Endothelial cell of hepatic sinusoid (primary cell): ENCODE results near the gene CKAP4.
"Not testable (repeated sequence)": the region's sequence is repeated elsewhere in the genome, so short reads cannot be mapped to it uniquely, and the experiment has no call there.

Experiments used
- in situ Hi-C: cut with HindIII; loops from 2 replicates; pipeline ENCODE4 v1.10.0; 2017; ENCODE audit warnings: low sequenced_read_pairs

Gene CKAP4, protein sequence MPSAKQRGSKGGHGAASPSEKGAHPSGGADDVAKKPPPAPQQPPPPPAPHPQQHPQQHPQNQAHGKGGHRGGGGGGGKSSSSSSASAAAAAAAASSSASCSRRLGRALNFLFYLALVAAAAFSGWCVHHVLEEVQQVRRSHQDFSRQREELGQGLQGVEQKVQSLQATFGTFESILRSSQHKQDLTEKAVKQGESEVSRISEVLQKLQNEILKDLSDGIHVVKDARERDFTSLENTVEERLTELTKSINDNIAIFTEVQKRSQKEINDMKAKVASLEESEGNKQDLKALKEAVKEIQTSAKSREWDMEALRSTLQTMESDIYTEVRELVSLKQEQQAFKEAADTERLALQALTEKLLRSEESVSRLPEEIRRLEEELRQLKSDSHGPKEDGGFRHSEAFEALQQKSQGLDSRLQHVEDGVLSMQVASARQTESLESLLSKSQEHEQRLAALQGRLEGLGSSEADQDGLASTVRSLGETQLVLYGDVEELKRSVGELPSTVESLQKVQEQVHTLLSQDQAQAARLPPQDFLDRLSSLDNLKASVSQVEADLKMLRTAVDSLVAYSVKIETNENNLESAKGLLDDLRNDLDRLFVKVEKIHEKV

DNA sequence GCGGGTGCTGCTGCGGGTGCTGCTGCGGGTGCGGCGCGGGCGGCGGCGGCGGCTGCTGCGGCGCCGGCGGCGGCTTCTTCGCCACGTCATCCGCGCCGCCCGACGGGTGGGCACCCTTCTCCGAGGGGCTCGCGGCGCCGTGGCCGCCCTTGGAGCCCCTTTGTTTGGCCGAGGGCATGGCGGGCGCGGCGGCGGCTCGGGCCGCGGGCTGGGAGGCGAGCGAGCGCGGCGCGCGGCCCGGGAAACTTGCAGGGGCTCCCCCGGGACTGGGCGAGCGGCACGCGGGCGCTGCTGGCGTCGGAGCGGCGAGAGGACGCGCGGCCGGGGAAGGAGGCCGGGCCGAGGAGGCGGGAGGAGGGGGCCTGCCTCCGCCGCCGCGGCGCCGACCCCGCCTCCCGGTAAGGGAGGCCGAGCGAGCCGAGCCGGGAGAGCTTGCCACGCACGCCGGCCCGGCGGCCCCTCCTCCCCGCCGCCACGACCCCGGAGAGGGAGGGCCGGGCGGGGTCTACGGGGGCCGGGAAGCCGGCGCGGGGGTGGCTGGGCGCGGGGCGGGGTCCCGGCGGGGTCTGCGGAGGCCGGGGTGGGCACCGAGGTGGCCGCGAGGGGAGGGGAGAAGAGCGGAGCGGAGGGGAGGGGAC lies at the start of gene CKAP4:
Gene CKAP4, minus strand, starts transcription at position 347 of the 638 bp plus-strand sequence. Its CDS starts 169 bp downstream, at position 178.
- in situ Hi-C loops = no loop called here

DNA sequence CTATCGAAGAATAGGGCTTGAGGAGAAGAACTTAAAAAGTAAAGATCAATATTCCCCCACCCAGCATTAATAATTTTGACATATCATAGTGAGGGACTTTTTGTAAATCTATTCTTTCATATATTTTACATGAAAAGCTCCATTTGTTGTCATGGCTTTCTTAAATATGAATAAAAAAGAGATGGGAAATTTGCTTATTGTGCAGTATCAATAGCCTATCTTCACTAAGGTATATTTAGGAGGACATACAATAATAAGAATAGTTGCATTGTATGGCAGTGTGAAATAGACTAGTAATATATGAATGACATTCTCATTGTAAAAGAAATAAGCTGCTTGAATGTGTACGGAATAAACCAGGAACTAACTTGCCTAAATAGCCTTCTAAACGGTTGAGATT lies 49.3 kb upstream of the CKAP4 start:
- in situ Hi-C loops = no loop called here

DNA sequence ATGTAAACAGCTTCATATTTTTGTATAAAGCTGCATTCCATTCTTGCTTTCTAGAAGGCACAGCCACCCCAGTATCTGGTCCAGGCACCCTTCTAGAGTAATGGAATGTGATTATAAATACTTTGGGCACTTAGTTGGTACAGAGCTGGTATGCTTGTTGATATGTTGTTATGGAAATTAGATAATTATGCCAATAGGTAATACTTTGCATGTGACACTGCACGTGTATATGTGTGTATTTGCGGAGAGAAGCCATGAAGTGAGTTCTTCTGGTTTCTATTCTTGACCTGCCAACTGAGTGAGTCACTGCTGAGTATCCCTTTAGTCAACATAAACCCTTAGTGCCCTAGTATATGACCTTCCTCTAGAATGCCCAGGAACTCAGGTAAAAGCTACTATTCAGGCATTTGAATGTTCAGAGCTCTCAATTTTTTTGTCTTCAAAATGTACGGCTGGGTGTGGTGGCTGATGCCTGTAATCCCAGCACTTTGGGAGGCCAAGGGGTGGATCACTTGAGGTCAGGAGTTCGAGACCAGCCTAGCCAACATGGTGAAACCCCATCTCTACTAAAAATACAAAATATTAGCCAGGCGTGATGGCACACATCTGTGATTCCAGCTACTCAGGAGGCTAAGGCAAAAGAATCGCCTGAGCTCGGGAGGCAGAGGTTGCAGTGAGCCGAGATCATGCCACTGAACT lies 48.5 kb upstream of the CKAP4 start:
- in situ Hi-C loops = no loop called here

DNA sequence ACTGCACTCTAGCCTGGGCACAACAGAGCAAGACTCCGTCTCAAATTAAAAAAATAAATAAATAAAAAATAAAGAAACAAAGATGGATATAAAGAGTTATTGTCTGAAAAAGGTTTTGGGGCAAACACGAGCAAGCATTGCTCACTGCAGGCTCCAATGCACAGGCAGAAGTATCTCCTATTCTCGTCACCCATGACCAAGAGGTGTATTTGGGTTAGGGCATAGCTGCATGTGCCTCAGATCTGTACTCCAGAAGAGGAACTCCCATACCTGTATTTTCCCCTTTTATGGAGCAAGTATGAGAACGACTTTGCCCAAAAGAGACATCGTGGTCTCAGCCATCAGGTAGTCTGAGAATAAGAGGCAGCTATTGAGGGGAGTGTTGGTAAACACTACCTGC lies 44.5 kb upstream of the CKAP4 start:
- in situ Hi-C loops = no loop called here

DNA sequence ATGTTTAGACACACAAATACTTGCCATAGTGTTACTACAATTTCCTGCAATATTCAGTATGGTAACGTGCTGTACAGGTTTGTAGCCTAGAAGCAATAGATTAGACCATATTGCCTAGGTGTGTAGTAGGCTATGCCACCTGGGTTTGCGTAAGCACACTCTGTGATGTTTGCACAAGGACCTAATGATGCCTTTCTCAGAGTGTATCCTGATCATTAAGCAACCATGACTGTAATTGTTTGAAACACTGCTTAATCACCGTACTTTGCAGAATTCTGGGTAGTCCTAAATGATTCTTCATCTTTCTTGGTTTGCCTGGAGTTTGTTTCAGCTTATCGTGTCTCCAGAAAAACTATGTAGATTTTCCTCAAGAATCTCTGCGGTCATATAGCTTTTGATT lies 43.5 kb upstream of the CKAP4 start:
- in situ Hi-C loops = no loop called here

DNA sequence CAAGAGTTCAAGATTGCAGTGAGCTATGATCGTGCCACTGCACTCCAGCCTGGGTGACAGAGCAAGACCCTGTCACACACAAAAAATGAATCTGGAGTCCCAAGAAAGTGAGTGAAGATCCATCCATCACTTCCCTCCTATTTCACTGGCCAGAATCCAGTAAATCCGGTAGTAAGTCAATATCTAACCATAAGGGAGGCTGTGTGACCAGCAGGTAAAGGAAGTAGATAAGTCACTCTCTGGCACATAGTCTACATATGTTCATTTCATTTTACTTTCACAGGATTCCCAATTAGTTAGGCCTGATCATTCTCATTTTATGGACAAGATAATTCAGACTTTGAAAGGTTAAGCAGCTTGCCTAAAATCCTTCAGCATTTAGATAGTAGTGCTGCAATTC lies 42.8 kb upstream of the CKAP4 start:
- in situ Hi-C loops = no loop called here

DNA sequence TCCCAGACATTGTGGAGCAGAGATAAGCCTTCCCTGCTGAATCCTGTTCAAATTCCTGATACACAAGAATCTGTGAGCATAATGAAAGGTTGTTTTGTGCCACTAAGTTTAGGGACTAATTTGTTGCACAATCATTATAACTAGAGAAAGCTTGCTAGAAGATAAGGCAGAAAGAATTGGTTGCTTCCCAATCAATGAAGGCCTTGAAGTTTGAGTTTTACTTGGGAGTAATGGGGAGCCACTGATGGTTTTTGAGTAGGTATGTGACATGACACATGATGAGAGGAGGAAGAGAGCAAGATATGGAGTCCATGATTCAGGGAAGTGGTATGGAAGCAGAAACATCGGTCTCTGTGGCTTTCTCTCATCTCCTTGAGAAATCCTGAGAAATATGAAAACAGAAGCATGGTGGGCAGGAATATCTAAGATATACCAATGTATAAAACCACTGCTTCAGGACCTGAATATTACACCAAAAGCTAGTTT lies 41.4 kb upstream of the CKAP4 start:
- in situ Hi-C loops = no loop called here

DNA sequence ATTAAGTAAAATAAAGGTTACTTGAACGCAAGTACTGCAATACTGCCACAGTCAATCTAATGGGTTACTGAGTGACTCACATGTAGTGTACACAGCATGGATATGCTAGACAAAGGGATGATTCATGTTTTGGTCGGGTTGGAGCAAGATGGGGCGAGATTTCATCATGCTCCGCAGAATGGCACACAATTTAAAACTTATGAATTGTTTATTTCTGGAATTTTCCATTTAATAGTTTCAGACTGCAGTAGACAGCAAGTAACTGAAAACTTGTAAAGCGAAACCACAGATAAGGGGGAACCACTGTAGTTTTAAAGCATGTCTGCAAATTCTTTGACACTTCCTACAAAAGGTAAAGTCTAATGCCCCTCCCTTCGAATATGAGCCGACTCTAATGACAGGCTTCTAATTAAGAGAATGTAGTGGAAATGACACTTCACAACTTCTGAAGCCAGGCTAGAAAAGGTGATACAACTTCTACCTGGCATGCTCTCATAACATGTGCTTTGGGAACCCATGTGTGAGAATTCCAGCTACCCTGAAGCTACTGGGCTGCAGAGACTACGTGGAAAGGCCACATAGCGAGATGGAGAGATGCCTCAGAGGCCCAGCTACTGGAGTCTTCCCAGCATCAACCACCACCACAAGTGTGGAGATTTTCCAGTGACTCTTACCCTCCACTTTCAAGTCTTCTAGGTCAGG lies 40.8 kb upstream of the CKAP4 start:
- in situ Hi-C loops = no loop called here

DNA sequence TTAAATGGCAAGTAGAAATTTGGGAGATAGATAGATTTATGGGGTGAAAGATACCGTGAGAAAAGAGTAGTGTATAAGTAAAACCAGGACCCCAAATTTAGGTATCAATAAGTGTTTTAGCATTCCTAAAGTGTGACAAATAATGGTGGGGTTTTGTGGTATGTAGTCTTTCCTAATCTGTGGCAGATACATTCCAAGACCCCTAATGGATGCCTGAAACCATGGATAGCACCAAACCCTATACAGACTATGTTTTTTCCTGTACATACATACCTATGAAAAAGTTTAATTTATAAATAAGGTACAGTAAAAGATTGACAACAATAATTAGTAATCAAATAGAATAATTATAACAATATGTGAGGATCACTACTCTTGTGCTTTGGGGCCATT lies 40.3 kb upstream of the CKAP4 start:
- in situ Hi-C loops = no loop called here

DNA sequence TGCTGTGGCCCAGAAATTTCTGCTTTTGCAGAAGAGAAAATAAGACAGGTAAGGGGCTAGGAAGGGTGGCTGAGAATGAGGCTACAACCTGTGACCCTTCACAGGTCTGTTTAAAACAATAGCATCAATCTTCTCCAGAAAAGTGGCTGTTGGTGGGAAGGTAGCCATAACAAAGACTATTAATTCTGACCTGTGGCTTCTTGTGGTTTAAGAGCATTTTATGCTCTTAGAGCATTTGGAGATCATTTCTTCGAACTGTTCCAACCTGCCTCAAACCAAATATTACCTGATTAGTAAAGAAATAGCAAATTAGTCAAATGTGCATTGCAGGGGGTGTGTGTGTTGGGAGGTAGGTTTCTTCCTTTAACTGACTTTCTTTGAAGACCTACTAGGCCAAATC lies 39.5 kb upstream of the CKAP4 start:
- in situ Hi-C loops = no loop called here

DNA sequence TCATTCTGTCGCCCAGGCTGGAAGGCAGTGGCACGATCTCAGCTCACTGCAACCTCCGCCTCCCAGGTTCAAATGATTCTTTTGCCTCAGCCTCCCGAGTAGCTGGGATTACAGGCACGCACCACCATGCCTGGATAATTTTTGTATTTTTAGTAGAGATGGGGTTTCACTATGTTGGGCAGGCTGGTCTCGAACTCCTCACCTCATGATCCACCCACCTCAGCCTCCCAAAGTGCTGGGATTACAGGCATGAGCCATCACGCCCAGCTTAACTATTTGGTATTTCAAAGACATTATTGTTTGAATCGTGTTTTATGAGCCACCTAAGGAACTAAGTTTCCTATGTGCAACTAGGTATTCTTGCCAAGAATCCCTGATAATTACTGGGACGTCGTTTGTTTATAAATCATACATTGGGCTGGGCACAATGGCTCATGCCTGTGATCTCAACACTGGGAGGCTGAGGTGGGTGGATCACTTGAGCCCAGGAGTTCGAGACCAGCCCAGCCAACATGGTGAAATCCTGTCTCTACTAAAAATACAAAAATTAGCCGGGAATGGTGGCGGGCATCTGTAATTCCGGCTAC lies 38.8 kb upstream of the CKAP4 start:
- in situ Hi-C loops = not testable (repeated sequence)

DNA sequence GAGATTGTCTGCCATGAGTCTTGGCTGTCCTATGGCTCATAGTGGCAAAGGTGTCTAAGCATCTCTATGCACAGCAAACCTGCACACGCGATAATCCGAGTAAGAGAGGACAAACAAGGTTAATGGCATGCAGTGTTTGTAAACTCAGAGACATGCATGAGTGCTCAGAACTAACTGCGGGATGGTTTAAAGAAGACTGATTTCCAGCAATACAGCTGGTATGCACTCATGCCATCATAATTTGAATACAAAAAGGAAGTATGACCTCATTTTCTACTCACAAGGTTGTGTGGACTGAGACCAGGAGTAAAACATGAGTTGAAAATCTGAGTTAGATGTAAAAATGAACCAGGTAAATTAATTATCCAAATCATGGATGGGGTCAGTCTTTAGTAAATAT lies 38.2 kb upstream of the CKAP4 start:
- in situ Hi-C loops = no loop called here

DNA sequence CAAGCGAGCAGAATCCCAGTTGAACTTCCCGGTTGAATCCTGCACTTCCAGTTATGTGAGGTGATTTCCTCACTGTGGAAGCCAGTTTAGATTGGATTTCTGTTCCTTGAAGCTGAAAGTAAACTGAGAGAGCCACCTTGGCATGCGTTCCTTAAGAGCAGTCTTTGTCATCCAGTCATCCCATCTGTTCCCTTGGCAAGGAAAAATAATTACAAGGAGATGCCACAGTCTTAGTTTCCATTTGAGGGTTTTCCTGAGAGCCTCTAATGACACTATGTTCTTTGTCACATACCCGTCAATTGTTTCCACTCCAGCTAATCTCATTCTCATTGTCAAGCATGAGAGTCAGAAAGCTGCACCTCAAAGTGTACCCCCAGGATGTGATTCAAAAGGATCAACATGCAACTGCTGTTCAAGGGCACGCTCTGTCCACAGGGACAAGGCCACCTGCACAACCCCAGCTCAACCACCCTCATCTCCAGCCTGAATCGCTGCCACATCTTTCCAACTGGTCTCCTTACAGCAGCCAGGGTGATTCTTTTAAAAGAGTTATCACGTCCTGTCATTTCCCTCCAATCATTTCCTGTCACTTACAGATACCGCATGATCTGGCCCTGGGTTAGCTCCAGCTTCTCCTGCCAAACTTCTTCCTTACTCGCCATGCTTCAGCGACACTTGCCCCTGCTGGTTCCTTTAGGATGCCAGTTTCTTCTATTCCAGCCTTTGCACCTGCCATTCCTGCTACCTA lies 36.7 kb upstream of the CKAP4 start:
- in situ Hi-C loops = no loop called here

DNA sequence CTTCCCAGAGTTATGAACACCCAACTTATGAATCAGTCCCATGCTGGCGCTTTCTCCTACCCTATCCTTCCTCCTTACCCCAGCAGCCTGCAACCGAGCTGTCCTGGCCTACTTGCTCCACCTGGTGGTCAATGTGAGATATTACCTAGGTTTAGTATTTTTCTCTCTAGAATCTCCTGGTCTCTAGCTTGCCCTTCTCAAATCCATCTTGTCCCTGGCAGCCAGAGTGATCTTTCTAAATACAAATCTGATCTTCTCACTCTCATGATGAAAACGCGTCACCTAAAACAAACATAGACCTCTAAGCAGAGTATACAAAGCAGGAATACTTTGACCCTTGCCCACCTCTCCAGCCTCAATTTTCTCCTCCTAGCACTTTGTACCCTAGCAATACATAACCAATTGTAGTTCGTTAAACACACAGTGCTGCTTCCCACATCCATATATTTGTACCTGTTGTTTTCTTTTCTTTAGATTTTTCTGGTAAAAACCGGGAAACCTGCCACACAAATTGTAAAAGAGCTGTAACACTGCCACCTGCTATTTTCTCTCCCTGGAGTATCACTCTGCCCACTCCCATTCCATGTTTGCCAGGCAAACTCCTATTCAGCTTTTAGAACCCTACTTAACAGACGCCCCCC lies 34.8 kb upstream of the CKAP4 start:
- in situ Hi-C loops = no loop called here

DNA sequence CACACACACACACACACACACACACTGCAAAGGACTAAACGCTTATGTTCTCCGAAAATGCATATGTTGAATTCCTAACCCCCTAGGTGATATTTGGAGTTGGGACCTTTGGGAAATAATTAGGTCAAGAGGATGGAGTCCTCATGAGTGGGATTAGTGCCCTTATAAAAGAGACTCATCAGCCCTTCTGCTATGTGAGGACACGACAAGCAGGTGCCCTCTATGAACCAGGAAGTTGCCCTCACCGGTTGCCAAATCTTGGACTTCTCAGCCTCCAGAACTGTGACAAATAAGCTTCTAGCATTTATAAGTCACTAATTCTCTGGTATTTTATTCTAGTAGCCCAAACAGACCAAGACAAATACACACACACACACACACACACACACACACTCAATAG lies 34.0 kb upstream of the CKAP4 start:
- in situ Hi-C loops = no loop called here

DNA sequence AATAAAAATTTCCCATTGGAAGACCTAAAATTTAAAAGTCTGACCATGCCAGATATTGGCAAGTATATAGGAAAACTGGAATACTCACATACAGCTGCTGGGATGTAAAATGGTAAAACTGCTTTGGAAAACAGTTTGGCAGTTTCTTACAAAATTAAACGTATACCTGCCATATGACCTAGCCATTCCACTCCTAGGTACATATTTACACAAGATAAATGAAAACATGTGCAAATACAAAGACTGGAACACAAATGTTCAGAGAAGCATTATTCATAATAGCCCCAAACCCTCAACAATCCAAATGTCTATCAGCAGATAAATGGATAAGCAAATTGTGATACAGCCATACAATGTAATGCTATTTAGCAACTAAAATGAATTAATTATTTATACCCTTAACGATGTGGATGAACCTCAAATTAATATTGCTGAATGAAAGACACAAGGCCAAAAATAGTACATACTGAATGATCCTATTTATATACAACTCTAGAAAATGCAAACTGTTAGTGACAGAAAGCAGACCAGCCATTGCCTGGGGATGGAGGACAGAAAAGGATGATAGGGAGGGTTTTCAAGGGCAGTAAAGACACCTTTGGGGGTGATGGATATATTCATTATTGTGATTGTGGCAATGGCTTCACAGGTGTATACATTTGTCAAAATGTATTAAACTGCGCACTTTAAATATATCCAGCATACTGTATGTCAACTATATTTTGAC lies 33.4 kb upstream of the CKAP4 start:
- in situ Hi-C loops = no loop called here

DNA sequence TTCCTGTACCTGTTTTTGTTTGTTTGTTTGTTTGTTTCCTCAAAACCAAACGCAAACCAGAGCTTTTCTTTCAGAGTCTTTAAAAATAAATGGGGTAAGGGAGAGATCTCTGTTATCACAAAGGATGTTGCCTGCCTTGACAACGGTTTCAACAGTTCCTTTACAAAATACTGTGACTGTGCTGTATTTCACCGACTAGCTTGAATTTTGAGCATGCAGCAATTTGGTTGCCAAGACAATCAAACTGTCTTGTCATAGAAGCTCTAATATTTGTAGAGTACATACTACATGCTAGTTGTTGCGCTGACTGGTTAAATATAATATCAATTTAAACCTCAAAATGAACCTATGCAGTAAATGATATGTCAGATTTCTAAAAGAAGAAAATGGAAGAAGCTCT lies 32.3 kb upstream of the CKAP4 start:
- in situ Hi-C loops = no loop called here

DNA sequence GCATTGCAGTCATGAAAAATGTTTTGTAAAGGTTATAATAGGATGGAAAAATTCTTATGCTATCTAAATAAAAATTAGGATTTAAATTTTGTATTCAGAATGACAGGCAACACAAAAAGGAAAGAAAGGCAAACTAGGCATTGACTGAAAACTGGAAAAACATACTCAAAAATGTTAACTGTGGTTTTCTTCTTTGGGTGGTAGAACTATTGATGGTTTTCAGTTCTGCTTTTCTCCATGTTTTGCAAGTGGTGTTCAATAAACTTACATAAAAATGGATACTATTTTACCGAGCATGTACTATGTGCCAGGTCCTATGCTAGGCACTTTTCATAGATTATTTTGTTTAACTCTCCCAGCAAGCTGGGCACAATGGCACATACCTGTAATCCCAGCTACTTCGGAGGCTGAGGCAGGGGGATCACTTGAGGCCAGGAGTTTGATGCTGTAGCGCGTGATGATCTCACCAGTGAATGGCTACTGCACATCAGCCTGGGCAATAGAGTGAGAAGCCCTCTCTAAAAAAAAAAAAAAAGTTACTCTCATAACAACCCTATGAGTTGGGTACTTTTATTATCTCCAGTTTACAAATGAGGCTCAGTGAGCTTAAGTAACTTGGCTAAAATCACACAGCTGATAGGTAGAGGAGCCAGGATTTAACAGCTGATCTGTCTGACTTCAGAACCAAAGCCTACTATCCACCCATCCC lies 28.4 kb upstream of the CKAP4 start:
- in situ Hi-C loops = no loop called here
